HG03432 (cell line): ENCODE data around the gene UNC50.

ENCODE experiments used
- ATAC-seq: cut with Tn5 transposase; IDR thresholded peaks from one replicate; pipeline ENCODE4 v1.9.1; 2021; ENCODE audit warnings: mild to moderate bottlenecking, moderate library complexity; ENCODE audit not compliant: unreplicated experiment

UNC50 gene

DNA sequence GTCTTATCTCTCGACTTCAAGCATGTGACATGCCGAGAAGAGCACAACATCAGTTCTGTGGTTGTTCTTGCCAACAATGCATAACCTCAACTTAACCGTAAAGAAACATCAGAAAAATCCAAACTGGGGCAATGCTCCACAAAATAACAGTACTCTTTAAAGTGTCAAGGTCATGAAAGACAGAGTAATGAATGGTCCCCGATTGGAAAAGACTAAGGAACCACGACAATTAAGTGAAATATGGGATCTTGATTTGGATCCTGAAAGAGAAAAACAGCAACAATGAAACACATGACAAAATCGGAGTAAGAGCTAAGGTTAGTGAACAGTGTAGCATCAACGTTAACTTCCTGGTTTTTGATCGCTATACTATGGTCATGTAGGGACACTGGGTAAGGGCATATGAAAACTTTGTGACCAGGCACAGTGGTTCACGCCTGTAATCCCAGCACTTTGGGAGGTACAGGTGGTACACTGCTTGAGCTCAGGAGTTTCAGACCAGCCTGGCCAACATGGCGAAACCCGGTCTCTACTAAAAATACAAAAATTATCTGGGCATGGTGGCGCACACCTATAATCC is 55.2 kb downstream of the UNC50 start:
- ATAC-seq: no peak

DNA sequence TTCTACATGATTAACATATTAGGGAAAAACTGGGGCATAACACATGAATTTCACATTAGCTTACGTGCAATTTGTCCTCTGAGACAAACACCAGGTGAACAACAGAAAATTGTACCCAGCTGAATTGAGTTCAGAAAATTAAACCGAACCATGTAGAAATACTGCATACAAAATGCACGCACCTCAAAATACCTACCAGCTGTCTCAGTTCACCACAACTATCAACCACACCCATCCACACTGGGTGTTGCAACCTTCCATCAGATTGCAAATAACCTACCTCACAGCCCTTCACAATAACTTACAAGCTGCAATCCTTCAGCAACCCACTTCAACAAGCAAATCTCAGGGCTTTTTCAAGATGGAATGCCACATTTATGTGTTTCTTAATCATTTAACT is 55.9 kb downstream of the UNC50 start:
- no peak for ATAC-seq

DNA sequence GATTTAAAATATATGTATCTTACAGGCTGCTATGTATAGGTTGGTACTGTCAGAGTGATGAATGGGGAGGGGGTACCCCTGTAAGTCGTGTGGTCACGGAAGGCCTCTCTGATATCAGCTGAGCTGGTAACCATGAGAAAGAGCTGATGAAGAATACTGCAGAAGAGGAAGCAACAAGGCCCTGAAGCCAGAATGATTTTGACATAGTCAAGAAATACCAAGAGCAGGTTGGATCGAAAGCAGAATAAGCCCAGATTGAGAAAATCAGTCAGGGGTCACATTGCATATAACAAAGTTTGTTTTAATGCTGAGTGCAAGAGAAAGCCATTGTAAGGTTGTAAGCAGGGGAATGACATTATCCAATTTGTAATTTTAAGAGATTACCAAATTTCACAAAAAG is 57.3 kb downstream of the UNC50 start:
- no peak for ATAC-seq
